GM18499 (cell line): ENCODE results near the gene CARNS1.
"Not testable (repeated sequence)": the region's sequence is repeated elsewhere in the genome, so short reads cannot be mapped to it uniquely, and the experiment has no call there.

Experiments
- ATAC-seq: cut with Tn5 transposase; IDR thresholded peaks from one replicate; pipeline ENCODE4 v1.9.1; 2021; ENCODE audit warnings: moderate number of reproducible peaks; ENCODE audit not compliant: insufficient read depth, unreplicated experiment

The CARNS1 gene

DNA sequence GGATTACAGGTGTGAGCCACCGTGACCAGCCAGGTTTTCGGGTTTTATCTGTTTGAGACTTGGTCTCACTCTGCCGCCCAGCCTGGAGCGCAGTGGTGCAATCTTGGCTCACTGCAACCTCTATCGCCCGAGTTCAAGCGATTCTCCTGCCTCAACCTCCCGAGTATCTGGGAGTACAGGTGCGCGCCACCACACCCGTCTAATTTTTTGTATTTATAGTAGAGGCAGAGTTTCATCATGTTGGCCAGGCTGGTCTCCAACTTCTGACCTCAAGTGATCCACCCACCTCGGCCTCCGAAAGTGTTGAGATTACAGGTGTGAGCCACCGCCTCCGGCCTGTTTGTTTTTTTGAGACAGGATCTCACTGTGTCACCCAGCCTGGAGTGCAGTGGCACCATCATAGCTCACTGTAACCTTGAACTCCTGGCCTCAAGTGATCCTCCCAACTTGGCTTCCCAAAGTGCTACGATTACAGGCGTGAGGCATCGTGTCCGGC lies 11.9 kb downstream of the CARNS1 start:
- not testable (repeated sequence) for ATAC-seq

DNA sequence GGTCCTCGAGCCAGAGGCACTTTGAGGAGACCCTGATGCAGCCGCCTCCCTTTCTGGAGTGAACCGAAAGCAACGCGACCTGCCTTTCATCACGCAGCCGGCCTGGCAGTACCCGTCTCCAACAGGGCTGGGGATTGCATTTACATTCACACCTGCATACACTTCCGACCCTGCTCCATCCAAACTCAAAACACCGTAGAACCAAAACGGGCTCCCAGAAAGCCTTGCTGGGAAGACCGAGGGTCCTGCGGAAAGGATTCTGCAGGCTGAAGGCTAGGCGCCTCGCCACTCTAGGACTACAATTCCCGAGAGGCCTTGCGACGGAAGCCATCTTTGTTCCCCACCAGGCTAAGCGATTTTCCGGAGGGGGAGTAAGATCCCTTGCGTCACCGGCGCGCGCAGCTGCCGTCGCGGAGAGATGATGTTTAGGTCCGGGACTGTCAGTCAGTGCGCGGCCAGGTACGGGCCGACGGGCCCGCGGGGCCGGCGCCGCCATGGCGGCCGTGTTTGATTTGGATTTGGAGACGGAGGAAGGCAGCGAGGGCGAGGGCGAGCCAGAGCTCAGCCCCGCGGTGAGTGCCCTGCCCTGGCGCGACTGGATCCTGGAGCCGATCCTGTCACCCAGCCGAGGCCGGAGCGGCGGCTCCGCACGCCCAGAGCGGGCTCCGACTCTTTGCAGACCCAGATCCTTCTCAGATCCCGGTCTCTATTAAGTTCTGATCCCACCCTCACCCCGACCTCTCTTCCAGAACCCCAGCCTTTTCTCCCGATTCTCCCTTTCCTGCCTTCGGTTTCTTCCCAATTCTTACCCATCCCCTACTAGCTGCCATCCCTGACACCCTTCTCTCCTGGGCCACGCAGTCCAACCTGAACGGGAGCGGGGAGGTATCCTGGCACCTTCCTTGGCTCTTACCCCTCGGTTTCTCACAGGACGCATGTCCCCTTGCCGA lies 12.8 kb downstream of the CARNS1 start, which contains the start of gene RPS6KB2:
RPS6KB2 (plus strand) TSS at position 443 of the 950 bp plus-strand sequence; CDS start at position 495, 52 bp downstream.
- peak; percentile 55 for ATAC-seq

DNA sequence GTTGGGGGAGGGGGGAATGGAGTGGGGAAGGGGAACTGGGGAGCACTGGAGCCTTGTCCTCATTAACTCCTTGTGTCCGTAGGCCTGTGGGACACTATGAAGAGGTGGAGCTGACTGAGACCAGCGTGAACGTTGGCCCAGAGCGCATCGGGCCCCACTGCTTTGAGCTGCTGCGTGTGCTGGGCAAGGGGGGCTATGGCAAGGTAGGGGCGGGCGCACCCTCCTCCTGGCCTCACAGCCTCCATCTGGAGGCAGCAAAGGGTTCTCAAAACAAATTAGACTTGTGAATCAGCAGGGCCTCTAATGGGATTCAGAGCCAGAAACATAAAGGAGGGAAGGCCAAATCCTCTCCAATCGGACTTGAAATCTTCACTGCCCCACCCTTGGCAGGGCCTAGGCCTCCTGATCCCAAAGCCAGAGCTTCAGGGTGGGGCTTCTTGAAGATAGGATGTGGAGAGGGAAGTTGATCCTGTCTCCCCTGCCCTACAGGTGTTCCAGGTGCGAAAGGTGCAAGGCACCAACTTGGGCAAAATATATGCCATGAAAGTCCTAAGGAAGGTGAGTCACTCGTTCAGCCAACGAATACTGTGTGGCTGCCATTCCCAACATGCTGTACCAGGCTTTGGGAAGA lies 13.7 kb downstream of the CARNS1 start:
- ATAC-seq = no peak

DNA sequence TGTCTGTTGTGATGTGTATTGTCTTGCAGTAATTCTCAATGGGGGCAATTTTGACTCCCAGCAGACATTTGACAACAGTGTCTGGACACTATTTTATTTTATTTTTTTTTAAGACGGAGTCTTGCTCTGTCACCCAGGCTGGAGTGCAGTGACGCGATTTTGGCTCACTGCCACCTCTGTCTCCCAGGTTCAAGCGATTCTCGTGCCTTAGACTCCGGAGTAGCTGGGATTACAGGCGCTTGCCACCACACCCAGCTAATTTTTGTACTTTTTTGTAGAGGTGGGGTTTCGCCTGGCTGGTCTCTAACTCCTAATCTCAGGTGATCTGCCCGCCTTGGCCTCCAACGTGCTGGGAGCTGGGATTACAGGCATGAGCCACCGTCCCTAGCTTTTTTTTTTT lies 14.2 kb downstream of the CARNS1 start:
- ATAC-seq = no peak

DNA sequence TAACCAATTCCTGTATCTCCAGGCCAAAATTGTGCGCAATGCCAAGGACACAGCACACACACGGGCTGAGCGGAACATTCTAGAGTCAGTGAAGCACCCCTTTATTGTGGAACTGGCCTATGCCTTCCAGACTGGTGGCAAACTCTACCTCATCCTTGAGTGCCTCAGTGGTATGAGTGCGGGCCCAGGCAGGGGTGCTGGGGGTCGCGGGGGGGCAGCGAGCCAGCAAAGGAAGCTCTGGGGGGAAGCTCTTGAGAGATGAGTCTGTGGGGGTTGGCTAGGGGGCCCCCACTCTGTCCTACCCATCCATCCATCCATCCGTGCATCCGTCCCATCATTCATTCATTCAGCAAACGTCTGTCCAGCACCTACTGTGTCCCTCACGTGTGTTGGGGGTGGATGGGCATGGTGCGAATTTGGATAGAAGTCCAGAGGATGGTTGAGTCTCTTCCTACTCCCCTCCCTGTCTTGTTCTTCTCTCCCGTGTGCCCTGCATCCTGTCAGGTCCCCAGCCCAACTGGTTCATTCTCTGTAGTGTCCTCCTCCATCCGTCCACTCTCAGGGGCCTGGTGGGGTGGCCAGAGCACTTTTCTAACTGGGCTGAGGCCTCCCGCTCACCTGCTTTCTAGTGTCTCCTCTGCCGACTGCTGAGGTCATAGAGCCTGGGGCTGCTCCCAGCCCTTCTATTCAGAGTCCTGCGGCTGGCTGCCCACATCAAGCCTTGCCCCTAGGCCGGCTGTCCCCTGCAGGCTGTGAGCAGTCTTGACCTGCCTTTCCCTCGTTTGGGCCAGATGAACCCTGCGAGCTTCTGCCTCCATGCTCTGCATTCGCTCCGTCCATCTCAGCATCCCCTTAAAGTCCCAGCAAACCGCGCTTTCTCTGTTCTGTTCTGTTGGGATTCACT lies 16.1 kb downstream of the CARNS1 start:
- no peak for ATAC-seq

DNA sequence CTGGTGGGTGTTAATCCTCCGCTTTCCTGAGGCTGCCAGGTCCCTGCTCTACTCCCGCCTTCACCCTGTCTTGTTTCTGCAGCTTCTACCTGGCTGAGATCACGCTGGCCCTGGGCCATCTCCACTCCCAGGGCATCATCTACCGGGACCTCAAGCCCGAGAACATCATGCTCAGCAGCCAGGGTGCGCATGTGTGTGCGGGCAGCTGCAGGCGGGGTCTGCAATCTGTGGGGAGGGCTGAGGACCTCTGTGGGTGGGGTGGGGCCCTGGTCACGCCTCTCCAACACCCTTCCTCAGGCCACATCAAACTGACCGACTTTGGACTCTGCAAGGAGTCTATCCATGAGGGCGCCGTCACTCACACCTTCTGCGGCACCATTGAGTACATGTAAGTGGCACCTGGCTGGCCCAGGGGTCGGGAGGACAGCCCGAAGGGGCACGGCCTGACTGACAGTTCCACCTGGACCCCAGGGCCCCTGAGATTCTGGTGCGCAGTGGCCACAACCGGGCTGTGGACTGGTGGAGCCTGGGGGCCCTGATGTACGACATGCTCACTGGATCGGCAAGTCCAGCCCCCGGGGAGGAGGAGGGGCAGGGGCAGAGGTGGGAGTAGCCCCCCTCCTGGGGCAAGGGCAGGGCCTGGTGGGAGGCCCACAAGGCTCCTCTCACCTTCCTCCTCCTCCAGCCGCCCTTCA lies 17.3 kb downstream of the CARNS1 start:
- ATAC-seq = no peak

DNA sequence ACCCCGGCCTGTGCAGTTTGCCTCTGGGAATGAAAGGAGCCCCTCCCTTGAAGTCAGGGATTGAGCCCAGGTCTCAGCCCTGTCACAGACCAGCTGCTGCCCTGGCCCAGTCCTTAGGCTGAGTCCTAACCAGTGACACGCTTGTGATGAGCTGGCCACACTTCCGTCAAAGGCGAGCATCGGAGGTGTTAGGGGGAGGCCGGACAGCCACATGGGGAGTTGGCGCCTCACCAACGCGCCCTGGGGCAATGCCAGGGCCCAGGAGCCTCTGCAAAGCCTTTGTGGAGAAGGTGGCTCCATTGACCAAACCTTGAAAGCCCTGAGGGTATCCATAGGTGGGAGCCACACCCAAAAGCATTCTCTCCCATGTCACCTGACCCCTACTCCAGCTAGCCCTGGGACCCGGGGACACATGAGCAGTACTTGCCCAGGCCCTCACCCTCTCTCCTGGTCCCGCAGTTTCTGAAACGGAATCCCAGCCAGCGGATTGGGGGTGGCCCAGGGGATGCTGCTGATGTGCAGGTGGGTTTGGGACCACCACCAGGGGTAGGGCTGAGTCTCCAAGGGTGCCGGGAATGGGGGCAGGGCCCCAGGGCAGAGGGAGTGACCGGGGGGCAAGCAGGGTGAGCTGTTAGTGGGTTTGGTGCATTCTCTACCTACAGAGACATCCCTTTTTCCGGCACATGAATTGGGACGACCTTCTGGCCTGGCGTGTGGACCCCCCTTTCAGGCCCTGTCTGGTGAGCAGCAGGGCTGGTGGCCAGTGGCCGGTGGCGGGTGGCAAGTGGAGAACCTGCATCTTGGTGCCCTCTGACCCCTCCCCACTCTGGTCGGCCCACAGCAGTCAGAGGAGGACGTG lies 18.3 kb downstream of the CARNS1 start:
- ATAC-seq = no peak

DNA sequence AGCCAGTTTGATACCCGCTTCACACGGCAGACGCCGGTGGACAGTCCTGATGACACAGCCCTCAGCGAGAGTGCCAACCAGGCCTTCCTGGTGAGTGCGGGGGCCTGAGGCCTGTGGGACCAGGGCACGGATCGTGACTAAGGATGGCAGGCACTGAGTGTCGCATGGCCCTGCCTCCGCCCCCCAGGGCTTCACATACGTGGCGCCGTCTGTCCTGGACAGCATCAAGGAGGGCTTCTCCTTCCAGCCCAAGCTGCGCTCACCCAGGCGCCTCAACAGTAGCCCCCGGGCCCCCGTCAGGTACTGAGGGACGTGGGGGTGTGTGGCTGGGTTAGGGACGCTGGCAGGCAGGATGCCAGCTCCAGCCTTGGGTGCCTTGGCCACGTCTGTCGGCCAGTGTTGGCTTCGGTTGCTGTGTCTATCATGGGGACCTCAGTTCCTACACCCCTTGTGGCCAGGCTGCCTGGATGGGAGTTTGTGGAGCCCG lies 19.0 kb downstream of the CARNS1 start:
- no peak for ATAC-seq

DNA sequence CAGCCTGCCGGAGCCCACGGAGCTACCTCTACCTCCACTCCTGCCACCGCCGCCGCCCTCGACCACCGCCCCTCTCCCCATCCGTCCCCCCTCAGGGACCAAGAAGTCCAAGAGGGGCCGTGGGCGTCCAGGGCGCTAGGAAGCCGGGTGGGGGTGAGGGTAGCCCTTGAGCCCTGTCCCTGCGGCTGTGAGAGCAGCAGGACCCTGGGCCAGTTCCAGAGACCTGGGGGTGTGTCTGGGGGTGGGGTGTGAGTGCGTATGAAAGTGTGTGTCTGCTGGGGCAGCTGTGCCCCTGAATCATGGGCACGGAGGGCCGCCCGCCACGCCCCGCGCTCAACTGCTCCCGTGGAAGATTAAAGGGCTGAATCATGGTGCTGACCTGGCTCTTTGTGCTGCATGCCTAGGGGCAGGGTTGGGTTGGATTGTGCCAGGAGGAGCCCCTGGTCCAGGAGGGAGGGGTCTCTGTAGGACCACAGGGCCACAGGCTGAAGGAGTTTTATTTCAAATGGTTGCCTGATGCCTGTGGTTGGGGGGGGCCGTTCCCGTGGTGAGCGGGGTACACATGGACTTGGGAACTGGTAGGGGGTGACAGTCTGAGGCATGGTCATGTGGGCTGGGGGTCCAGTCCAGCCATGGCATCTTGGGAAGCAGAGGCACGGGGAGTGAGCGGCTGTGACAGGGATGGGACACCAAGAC lies 19.7 kb downstream of the CARNS1 start:
- ATAC-seq = no peak

DNA sequence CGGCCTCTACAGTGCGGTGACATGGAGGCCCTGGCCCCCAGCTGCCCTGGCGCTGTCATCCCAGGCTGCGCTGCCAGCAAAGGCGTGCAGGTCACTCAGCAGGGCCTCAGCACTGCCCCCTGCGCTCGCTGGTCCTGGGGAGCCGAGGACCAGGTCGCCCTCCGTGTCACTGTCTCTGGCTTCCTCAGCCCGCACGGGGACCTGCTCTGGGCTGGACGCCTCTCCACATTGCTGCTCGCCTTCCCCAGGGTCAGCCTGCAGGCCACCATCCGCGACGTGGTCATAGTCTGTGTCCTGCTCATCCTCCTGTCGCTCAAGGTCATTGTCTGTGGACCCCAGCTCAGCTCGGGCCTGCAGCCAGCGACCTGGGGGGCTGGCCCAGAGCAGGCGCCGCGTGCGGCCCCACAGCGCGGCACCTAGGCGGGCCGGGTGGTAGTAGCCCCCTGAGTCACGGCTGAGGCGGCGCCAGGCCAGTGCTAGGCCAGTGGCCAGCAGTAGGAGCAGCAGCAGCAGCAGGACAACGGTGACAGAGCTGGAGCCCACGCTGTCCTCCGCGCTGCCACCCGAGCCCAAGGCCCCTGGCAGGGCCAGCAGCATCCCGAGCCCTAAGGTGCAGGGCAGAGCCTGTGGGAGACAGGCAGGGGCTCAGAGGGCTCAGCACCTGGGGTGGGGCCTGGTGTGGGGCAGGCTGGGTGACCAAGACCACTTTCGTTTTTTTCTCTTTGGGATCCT lies 20.4 kb downstream of the CARNS1 start:
- no peak for ATAC-seq

DNA sequence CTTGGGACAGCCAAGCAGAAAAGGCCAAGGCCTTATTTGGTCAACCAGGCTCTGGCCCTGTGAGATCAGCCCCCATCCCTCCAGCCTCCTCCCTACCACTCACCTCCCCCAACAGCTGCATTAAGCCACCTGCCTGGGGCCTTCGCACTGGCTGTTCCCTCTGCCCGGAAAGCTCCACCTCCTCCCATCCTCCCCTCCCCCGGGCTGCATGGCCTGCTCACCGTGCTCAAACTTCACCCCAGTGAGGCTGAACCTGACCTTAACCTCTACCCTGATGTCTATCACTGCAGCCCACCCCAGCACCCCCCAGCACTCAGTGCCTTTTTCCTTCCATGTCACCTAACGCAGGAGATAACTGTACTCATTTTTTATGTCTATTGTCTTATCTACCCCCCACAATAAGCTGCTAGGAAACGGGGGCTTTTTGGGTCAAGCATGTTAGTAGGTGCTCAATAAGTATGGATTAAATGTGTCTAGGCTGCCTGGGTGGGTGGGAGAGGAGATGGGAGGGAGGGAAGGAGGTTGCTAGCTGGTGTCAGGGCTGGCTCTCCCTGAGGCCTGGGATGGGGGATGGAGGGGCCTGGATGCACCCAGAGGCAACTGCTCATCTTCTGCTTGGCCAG lies 21.1 kb downstream of the CARNS1 start:
- no peak for ATAC-seq

DNA sequence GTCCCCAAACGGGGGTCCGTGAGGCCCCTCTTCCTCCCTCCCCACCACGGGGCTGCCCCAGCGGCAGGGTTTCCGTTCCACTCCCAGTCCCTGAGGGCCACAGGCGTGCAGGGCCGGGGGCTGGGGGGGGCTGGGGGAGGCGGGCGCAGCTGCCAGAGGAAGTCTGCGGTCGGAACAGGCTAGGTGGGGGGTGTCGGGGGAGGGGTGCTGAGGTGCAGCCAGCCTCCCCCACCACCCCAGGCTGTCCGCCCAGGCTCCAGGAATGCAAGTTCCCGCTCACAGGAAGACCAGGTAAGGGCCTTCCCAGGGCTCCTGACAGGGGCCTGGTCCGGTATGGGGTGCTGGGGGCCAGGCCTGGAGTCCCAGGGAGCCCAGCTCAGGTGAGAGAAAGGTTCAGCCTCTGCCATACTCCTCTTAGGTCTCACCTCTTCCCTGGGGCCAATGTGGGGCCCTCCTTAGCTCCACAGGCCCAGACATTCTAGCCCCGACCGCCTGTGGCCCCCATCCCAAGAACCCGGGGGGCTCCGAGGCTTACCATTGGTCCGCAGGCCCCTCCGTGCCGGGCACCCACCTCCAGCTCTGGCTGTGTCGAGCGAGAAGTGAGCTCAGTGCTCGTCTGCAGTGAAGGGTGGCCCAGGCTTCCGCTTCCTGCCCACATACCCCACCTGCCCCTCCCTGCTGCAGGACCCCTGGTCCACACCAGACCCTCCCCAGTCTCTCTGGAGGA lies 21.8 kb downstream of the CARNS1 start, which contains the start of gene PTPRCAP:
PTPRCAP (minus strand) TSS at position 601 of the 727 bp plus-strand sequence; CDS start at position 538, 63 bp downstream.
- no peak for ATAC-seq

DNA sequence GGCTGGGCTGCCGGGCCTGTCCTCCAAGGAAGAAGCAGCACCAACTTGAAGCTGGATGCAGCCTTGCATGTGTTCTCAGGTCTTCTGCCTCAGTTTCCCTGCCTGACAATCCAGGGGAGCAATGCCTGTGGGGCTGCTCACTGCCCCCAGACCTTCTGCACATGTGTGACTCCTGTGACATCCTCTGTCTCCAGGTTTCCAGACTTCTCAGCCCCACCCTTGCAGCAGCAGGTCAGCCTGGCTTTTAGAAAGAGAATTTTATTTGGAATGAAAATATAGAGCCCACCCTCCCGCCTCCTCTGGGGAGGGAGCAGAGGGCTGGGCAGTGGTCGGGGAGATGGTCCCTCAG lies 22.3 kb downstream of the CARNS1 start:
- no peak for ATAC-seq

DNA sequence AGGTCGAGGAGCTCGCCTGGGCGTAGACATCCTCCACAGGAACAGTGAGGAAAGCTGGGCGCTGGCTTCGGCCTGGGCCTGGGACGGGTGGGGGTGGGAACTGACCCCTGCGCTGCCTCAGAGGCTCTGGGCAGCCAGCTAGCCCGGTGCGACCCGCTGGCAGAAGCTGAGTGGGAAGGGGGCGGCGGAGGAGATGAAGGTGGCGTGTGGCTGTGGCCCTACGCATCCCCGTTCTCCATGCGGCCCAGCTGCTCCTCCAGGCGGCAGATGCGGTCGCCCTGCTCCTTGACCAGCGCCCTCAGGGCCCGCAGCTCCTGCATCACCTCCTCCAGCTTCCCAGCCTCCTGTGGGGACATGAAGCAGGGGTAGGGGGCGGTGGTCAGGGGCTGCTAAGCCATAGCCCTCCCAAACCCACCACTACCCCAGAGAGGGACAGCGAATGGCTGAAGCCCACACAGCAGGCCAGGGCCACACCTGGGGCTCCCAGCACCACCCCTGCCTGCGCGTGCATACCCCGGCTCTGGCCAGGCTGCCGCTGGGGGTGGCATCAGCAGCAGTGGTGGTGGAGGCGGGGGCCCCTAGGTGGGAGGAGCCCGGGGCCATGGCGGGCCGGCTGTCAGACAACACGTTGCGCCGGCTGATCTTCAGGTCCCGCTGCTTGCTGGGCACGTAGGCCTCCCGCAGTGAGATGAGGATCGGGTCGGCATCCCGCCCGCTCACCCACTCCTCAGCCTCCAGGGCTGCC lies 22.9 kb downstream of the CARNS1 start:
- no peak for ATAC-seq

DNA sequence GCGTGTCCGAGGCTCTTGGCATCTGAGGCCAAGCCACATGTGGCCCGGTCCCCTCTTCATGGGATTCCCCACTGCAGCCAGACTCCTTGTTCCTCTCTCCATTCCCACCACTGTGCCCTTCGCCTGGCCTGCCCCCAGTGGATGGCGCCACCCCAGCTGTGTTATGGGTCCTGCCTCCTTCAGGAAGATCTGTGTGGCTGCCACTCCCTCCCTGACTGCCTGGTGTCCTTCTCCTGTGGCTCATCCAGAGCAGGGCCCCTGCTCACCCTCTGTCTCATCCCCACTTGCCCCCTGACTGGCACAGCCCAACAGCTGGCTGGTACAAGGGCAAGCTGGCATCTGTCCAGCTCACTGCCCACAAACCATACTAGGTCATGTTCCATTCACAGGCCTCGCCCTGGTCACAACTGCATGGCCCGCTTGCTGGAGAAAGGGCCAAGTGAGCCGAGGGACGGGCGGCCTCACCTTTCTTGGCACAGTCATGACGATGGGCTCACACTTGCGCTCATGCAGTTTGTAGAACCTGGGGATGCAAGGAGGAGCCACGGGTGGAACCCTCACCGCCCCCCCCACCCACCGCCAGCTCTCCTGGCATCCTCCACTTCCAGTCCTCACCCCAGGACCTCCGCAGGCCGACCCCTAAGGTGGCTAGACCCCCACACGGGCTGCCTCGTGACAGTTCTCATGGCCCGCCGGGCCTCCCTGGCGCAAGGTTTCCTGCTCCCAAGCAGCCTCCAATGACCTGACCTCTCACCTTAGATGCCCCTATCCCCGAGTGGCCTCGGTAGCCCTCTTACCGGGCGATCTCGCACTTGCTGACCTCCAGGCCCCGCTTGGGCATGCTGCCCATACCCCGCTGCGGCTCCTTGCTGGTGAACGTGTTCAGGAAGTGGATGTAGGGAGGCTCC lies 24.1 kb downstream of the CARNS1 start:
- ATAC-seq = no peak
